A673 (cell line): Measurements from ENCODE around the gene ADGRA1. TPM values are rescaled to one million over a fixed set of nuclear protein-coding genes. Genes with fewer than 3 reads are reported as not detected.

Source experiments
- BruUV-seq: library from RNA; stranded (reverse); fragments of 400-500 nt; replicated peaks from 2 replicates; lab custom pipeline; 2021; lab: Mats Ljungman, UMichigan
- CTCF ChIA-PET: fragments of 300-600 bp; sonication (Branson Sonifier 250); formaldehyde crosslinking; loops from one replicate; lab custom pipeline; 2022; ENCODE audit warnings: antibody characterized with exemption; lab: Charles Lee
- POLR2A ChIA-PET: fragments of 300-600 bp; sonication (Branson Sonifier 250); formaldehyde crosslinking; loops from one replicate; lab custom pipeline; 2022; ENCODE audit warnings: antibody characterized with exemption; ENCODE audit not compliant: low non-redundant PET; lab: Charles Lee
- DNase-seq: peaks from one replicate; pipeline ENCODE4 v3.0.0-alpha.2; 2015; ENCODE audit warnings: low spot score
- H3K27ac ChIP-seq: fragments of 200-600 bp; sonication (generic); 2 replicates; pipeline ENCODE4 v1.5.1; 2016; ENCODE audit warnings: mixed run types, low read depth, mild to moderate bottlenecking, mixed read lengths, antibody characterized with exemption, low read length; ENCODE audit not compliant: poor library complexity, severe bottlenecking
- H3K27me3 ChIP-seq: fragments of 200-600 bp; sonication (generic); replicated peaks from 2 replicates; pipeline ENCODE4 v1.6.1; 2017; ENCODE audit warnings: mixed run types, low read depth, mild to moderate bottlenecking, mixed read lengths, antibody characterized with exemption, low read length; ENCODE audit not compliant: insufficient read depth, poor library complexity
- H3K36me3 ChIP-seq: fragments of 200-600 bp; sonication (generic); 2 replicates; pipeline ENCODE4 v1.6.1; 2016; ENCODE audit warnings: mixed run types, mild to moderate bottlenecking, mixed read lengths, antibody characterized with exemption, low read length; ENCODE audit not compliant: insufficient read depth, poor library complexity, severe bottlenecking
- H3K4me1 ChIP-seq: fragments of 200-600 bp; sonication (generic); 2 replicates; pipeline ENCODE4 v1.6.1; 2017; ENCODE audit warnings: mixed run types, mild to moderate bottlenecking, mixed read lengths, antibody characterized with exemption, low read length; ENCODE audit not compliant: insufficient read depth, poor library complexity, severe bottlenecking
- H3K4me3 ChIP-seq: fragments of 200-600 bp; sonication (generic); 2 replicates; pipeline ENCODE4 v1.5.1; 2016; ENCODE audit warnings: low read depth, mixed run types, mild to moderate bottlenecking, mixed read lengths, low read length; ENCODE audit not compliant: poor library complexity, severe bottlenecking
- H3K9me3 ChIP-seq: fragments of 200-600 bp; sonication (generic); 2 replicates; pipeline ENCODE4 v1.6.1; 2016; ENCODE audit warnings: mixed run types, low read depth, mild to moderate bottlenecking, mixed read lengths, antibody characterized with exemption, low read length; ENCODE audit not compliant: poor library complexity, severe bottlenecking
- CTCF ChIP-seq: fragments of 300-800, 200-600 bp; sonication (generic); conservative IDR thresholded peaks from 2 replicates; pipeline ENCODE4 v1.5.1; 2017; ENCODE audit warnings: low read depth, mild to moderate bottlenecking, antibody characterized with exemption, low read length, moderate library complexity, mixed read lengths
- EZH2 ChIP-seq: fragments of 200-600 bp; sonication (generic); IDR thresholded peaks from 2 replicates; pipeline ENCODE4 v1.6.1; 2017; ENCODE audit warnings: borderline replicate concordance, low read depth, mild to moderate bottlenecking, mixed read lengths, antibody characterized with exemption, low read length; ENCODE audit not compliant: poor library complexity, severe bottlenecking
- intact Hi-C: fragments of 100-400 bp; cut with micrococcal nuclease; formaldehyde crosslinking; loops from one replicate; pipeline ENCODE4 v1.10.0; 2022; ENCODE audit not compliant: unreplicated experiment
- total RNA-seq: library from RNA; stranded (reverse); gene quantifications from 2 replicates; pipeline ENCODE4 v1.2.3, GENCODE V29; 2021

Gene ADGRA1
- total RNA-seq, 1 experiment from 2014 or later, result 0.82 TPM

- H3K27me3 ChIP-seq, result peaks cover 27% of the 10 kb centered on the region
- H3K9me3 ChIP-seq, result no peaks in the 10 kb centered on the region
- intact Hi-C loops, result no loop called here
- TF ChIP-seq EZH2 (no peak), CTCF (no peak)
- H3K4me3 ChIP-seq, result no peak overlapping the region
- no TSS peak for BruUV-seq
- POLR2A ChIA-PET, result no interaction called here
- no peaks in the 10 kb centered on the region for H3K4me1 ChIP-seq
- H3K27ac ChIP-seq, result no peak overlapping the region
- CTCF ChIA-PET, result no interaction called here
- no peaks in the 10 kb centered on the region for H3K36me3 ChIP-seq
- DNase-seq, result no peak
These were observed 55.8 kb downstream of the ADGRA1 start for GRCh38 chr10:133143546-133143945.

DNA sequence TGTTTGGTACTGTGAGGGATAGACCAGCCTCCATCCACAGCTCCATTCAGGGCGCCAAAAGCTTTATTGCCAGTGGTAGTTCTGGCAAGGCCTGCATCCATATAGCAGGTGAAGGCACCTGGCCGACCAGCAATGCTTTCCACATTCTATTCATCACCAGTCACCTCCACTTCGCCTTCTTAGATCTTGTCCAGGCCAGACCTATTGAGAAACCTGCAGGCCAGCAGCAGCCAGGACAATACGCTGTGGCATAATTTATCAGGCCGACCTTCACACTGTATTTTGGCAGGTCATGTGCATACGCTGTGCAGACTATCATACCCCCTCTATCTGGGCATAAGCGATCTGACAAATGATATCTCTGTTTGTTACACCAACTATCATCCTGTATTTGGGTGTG is 57.0 kb downstream of the ADGRA1 start:
- no peak for TF ChIP-seq CTCF
- TF ChIP-seq EZH2, result no peak
- ChIA-PET CTCF (no interaction called here), POLR2A (no interaction called here)
- intact Hi-C loops, result no loop called here
- no peak for DNase-seq
- no peaks in the 10 kb centered on the region for H3K4me1 ChIP-seq
- peaks cover 38% of the 10 kb centered on the region for H3K27me3 ChIP-seq
- H3K9me3 ChIP-seq, result no peaks in the 10 kb centered on the region
- H3K4me3 ChIP-seq, result no peak overlapping the region
- H3K36me3 ChIP-seq, result no peaks in the 10 kb centered on the region
- no peak overlapping the region for H3K27ac ChIP-seq
- BruUV-seq, result no TSS peak

- no peak for DNase-seq
- H3K9me3 ChIP-seq, result no peaks in the 10 kb centered on the region
- H3K4me1 ChIP-seq, result no peaks in the 10 kb centered on the region
- H3K27me3 ChIP-seq, result peaks cover 82% of the 10 kb centered on the region
- no peak overlapping the region for H3K27ac ChIP-seq
- H3K4me3 ChIP-seq, result no peak overlapping the region
- ChIA-PET CTCF (no interaction called here), POLR2A (no interaction called here)
- BruUV-seq, result no TSS peak
- TF ChIP-seq EZH2 (no peak), CTCF (no peak)
- no peaks in the 10 kb centered on the region for H3K36me3 ChIP-seq
- intact Hi-C loops, result no loop called here
These were observed 62.5 kb downstream of the ADGRA1 start for GRCh38 chr10:133150226-133150625.
